ENCODE results near the gene STARD13.

STARD13 gene

DNA sequence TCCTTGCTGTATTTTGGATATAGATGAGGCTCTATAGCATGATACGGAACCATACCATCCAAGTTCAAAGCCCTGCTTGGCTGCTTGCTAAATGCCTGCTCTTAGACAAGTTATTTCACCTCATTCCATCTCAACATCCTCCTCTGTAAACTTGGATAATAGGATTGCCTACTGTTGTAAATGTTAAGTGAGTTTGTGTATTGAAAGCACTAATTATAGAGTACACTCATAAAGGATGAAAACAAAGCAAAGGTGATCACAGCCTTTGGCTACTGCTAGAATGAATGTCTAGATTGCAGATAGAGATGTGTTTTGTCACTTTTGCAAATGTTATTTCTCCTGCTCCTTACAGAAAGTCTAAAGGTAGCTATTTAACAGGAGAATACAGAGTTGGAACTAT, 34.3 kb upstream of the STARD13 start:
- no peak overlapping the region for H2AK5ac ChIP-seq (ENCODE audit: low read length, severe bottlenecking)
- WGBS = no CpG with 5 or more reads among the region's 1 CpG
- no peak for DNase-seq
- no peaks in the 10 kb centered on the region for H3K36me3 ChIP-seq (ENCODE audit: control insufficient read depth in 1 of 2, insufficient read depth in 2 of 2, low read depth in 1 of 2, low read length in 2 of 2)
- H2BK120ac ChIP-seq (ENCODE audit: low read depth, low read length) = no peak overlapping the region
- no peak overlapping the region for H3K4me2 ChIP-seq (ENCODE audit: low read length, poor library complexity, severe bottlenecking)
- H3K9ac ChIP-seq (ENCODE audit: low read length) = no peak overlapping the region
- no peak overlapping the region for H2BK15ac ChIP-seq (ENCODE audit: low read depth, poor library complexity, severe bottlenecking)
- H3K4me1 ChIP-seq (ENCODE audit: control insufficient read depth, insufficient read depth, low read depth, low read length) = no peaks in the 10 kb centered on the region
- H3K27me3 ChIP-seq (ENCODE audit: control insufficient read depth in 1 of 2, insufficient read depth in 1 of 2, low read length in 2 of 2) = no peaks in the 10 kb centered on the region
- H3K18ac ChIP-seq (ENCODE audit: low read depth in 1 of 2, low read length in 2 of 2) = no peak overlapping the region
- H3K79me1 ChIP-seq (replicated peaks; ENCODE audit: low read length, poor library complexity, severe bottlenecking) = peaks cover 13% of the 10 kb centered on the region
- no peak overlapping the region for H4K8ac ChIP-seq (ENCODE audit: low read length)
- H2AFZ ChIP-seq (ENCODE audit: low read depth, low read length) = no peak overlapping the region
- H3K9me3 ChIP-seq (ENCODE audit: control insufficient read depth, low read length) = peaks cover 16% of the 10 kb centered on the region
- no peak overlapping the region for H2BK5ac ChIP-seq (ENCODE audit: low read depth, low read length, poor library complexity, severe bottlenecking)
- no peak overlapping the region for H3K14ac ChIP-seq (ENCODE audit: low read length in 2 of 2)
- H3K4me3 ChIP-seq (ENCODE audit: insufficient read depth in 1 of 2, low read depth in 1 of 2, low read length in 2 of 2) = no peak overlapping the region
- H3K27ac ChIP-seq (ENCODE audit: low read length, poor library complexity, severe bottlenecking) = no peak overlapping the region
- H3K4ac ChIP-seq (ENCODE audit: low read depth in 1 of 2, low read length in 2 of 2) = no peak overlapping the region
- no peak overlapping the region for H4K91ac ChIP-seq (ENCODE audit: low read length)
- H2BK12ac ChIP-seq (ENCODE audit: low read length in 2 of 2) = no peak overlapping the region
- H3K23ac ChIP-seq (ENCODE audit: low read length in 2 of 2) = no peak overlapping the region

DNA sequence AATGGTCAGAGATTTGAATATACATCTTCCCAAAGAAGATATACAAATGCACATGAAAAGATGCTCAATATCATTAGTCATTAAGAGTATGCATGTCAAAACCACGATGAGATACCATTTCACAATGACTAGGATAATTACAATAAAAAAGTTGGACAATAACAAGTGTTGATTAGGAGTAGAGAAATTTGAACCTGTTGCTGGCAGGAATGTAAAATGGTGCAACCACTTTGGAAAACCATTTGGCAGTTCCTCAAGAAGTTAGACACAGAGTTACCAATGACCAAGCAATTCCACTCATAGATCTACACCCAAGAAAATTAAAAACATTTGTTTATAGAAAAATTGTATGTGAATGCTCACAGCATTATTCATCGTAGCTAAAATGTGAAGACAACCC, 33.2 kb upstream of the STARD13 start:
- no peak overlapping the region for H2BK15ac ChIP-seq (ENCODE audit: low read depth, poor library complexity, severe bottlenecking)
- no peak overlapping the region for H3K14ac ChIP-seq (ENCODE audit: low read length in 2 of 2)
- no peak overlapping the region for H2BK12ac ChIP-seq (ENCODE audit: low read length in 2 of 2)
- H2AK5ac ChIP-seq (ENCODE audit: low read length, severe bottlenecking) = no peak overlapping the region
- H3K9me3 ChIP-seq (ENCODE audit: control insufficient read depth, low read length) = peaks cover 16% of the 10 kb centered on the region
- H3K36me3 ChIP-seq (ENCODE audit: control insufficient read depth in 1 of 2, insufficient read depth in 2 of 2, low read depth in 1 of 2, low read length in 2 of 2) = no peaks in the 10 kb centered on the region
- no peak overlapping the region for H4K8ac ChIP-seq (ENCODE audit: low read length)
- no CpG with 5 or more reads among the region's 2 CpGs for WGBS
- no peak overlapping the region for H2BK5ac ChIP-seq (ENCODE audit: low read depth, low read length, poor library complexity, severe bottlenecking)
- H3K4me3 ChIP-seq (ENCODE audit: insufficient read depth in 1 of 2, low read depth in 1 of 2, low read length in 2 of 2) = no peak overlapping the region
- H4K91ac ChIP-seq (ENCODE audit: low read length) = no peak overlapping the region
- H3K4me2 ChIP-seq (ENCODE audit: low read length, poor library complexity, severe bottlenecking) = no peak overlapping the region
- no peaks in the 10 kb centered on the region for H3K27me3 ChIP-seq (ENCODE audit: control insufficient read depth in 1 of 2, insufficient read depth in 1 of 2, low read length in 2 of 2)
- H3K9ac ChIP-seq (ENCODE audit: low read length) = no peak overlapping the region
- H3K4me1 ChIP-seq (ENCODE audit: control insufficient read depth, insufficient read depth, low read depth, low read length) = no peaks in the 10 kb centered on the region
- no peak overlapping the region for H3K27ac ChIP-seq (ENCODE audit: low read length, poor library complexity, severe bottlenecking)
- no peak overlapping the region for H3K18ac ChIP-seq (ENCODE audit: low read depth in 1 of 2, low read length in 2 of 2)
- no peak overlapping the region for H2BK120ac ChIP-seq (ENCODE audit: low read depth, low read length)
- DNase-seq = no peak
- H3K4ac ChIP-seq (ENCODE audit: low read depth in 1 of 2, low read length in 2 of 2) = no peak overlapping the region
- H3K23ac ChIP-seq (ENCODE audit: low read length in 2 of 2) = no peak overlapping the region
- no peak overlapping the region for H2AFZ ChIP-seq (ENCODE audit: low read depth, low read length)
- H3K79me1 ChIP-seq (replicated peaks; ENCODE audit: low read length, poor library complexity, severe bottlenecking) = peaks cover 14% of the 10 kb centered on the region

DNA sequence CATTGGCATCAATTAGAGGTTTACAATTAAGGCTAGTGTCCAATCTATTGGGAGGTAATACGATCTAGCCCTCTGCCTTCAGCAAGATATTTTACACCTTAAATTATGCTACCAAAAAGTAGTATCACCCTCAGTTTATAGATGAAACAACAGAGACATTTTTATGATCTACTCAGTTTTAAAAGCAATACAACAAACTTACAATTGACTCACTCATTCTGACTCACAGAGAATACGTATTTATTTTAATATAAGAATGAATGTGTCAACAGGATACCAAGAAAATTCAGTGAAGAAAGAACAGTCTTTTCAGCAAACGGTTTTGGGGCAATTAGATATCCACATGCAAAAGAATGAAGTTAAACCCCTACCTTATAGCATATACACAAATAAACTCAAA, 32.5 kb upstream of the STARD13 start:
- no peaks in the 10 kb centered on the region for H3K27me3 ChIP-seq (ENCODE audit: control insufficient read depth in 1 of 2, insufficient read depth in 1 of 2, low read length in 2 of 2)
- H3K79me1 ChIP-seq (replicated peaks; ENCODE audit: low read length, poor library complexity, severe bottlenecking) = peaks cover 11% of the 10 kb centered on the region
- H3K23ac ChIP-seq (ENCODE audit: low read length in 2 of 2) = no peak overlapping the region
- H3K9ac ChIP-seq (ENCODE audit: low read length) = no peak overlapping the region
- H2AFZ ChIP-seq (ENCODE audit: low read depth, low read length) = no peak overlapping the region
- H3K27ac ChIP-seq (ENCODE audit: low read length, poor library complexity, severe bottlenecking) = no peak overlapping the region
- H2AK5ac ChIP-seq (ENCODE audit: low read length, severe bottlenecking) = no peak overlapping the region
- H3K36me3 ChIP-seq (ENCODE audit: control insufficient read depth in 1 of 2, insufficient read depth in 2 of 2, low read depth in 1 of 2, low read length in 2 of 2) = no peaks in the 10 kb centered on the region
- H2BK5ac ChIP-seq (ENCODE audit: low read depth, low read length, poor library complexity, severe bottlenecking) = no peak overlapping the region
- no peak overlapping the region for H4K91ac ChIP-seq (ENCODE audit: low read length)
- H3K4ac ChIP-seq (ENCODE audit: low read depth in 1 of 2, low read length in 2 of 2) = no peak overlapping the region
- H2BK15ac ChIP-seq (ENCODE audit: low read depth, poor library complexity, severe bottlenecking) = no peak overlapping the region
- 100% methylated on average over 1 of the region's 3 CpGs for WGBS
- H3K9me3 ChIP-seq (ENCODE audit: control insufficient read depth, low read length) = peaks cover 16% of the 10 kb centered on the region
- H3K14ac ChIP-seq (ENCODE audit: low read length in 2 of 2) = no peak overlapping the region
- no peak overlapping the region for H4K8ac ChIP-seq (ENCODE audit: low read length)
- no peak for DNase-seq
- H3K18ac ChIP-seq (ENCODE audit: low read depth in 1 of 2, low read length in 2 of 2) = no peak overlapping the region
- H3K4me3 ChIP-seq (ENCODE audit: insufficient read depth in 1 of 2, low read depth in 1 of 2, low read length in 2 of 2) = no peak overlapping the region
- H2BK120ac ChIP-seq (ENCODE audit: low read depth, low read length) = no peak overlapping the region
- H2BK12ac ChIP-seq (ENCODE audit: low read length in 2 of 2) = no peak overlapping the region
- H3K4me1 ChIP-seq (ENCODE audit: control insufficient read depth, insufficient read depth, low read depth, low read length) = no peaks in the 10 kb centered on the region
- H3K4me2 ChIP-seq (ENCODE audit: low read length, poor library complexity, severe bottlenecking) = no peak overlapping the region

DNA sequence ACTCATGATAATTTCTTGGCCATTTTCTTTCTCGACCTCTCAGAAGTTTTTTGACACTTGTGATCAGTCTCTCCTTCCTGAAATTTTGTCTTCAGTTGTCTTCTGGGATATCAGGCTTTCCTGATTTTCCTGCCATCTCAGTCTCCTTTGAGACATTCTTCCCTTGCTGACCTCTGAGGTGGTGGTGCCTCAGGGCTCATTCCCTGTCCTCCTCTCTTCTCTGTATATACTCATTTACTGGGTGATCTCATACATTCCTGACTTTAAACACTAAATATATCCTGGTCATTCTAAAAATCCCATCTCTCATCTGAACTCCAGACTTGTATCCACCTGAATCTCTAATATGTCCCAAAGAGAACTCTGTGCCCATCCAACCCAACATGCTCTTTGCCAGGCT, 31.3 kb upstream of the STARD13 start:
- Histone ChIP-seq H3K9me3 (ENCODE audit: control insufficient read depth, low read length) (peaks cover 16% of the 10 kb centered on the region), H3K27ac (ENCODE audit: low read length, poor library complexity, severe bottlenecking) (no peak overlapping the region), H3K79me1 (replicated peaks; ENCODE audit: low read length, poor library complexity, severe bottlenecking) (peaks cover 10% of the 10 kb centered on the region), H3K4ac (ENCODE audit: low read depth in 1 of 2, low read length in 2 of 2) (no peak overlapping the region), H3K4me3 (ENCODE audit: insufficient read depth in 1 of 2, low read depth in 1 of 2, low read length in 2 of 2) (no peak overlapping the region), H3K9ac (ENCODE audit: low read length) (no peak overlapping the region), H4K91ac (ENCODE audit: low read length) (no peak overlapping the region), H2AFZ (ENCODE audit: low read depth, low read length) (no peak overlapping the region), H3K36me3 (ENCODE audit: control insufficient read depth in 1 of 2, insufficient read depth in 2 of 2, low read depth in 1 of 2, low read length in 2 of 2) (no peaks in the 10 kb centered on the region), H2BK12ac (ENCODE audit: low read length in 2 of 2) (no peak overlapping the region), H3K23ac (ENCODE audit: low read length in 2 of 2) (no peak overlapping the region), H3K14ac (ENCODE audit: low read length in 2 of 2) (no peak overlapping the region), H3K18ac (ENCODE audit: low read depth in 1 of 2, low read length in 2 of 2) (no peak overlapping the region), H2BK120ac (ENCODE audit: low read depth, low read length) (no peak overlapping the region), H2BK5ac (ENCODE audit: low read depth, low read length, poor library complexity, severe bottlenecking) (no peak overlapping the region), H2BK15ac (ENCODE audit: low read depth, poor library complexity, severe bottlenecking) (no peak overlapping the region), H3K4me1 (ENCODE audit: control insufficient read depth, insufficient read depth, low read depth, low read length) (no peaks in the 10 kb centered on the region), H2AK5ac (ENCODE audit: low read length, severe bottlenecking) (no peak overlapping the region), H4K8ac (ENCODE audit: low read length) (no peak overlapping the region), H3K27me3 (ENCODE audit: control insufficient read depth in 1 of 2, insufficient read depth in 1 of 2, low read length in 2 of 2) (no peaks in the 10 kb centered on the region), H3K4me2 (ENCODE audit: low read length, poor library complexity, severe bottlenecking) (no peak overlapping the region)
- 93% methylated on average over 1 of the region's 1 CpG for WGBS
- DNase-seq = no peak
